Sigmoid colon (tissue), 4 donors: ENCODE results near the gene ATP5ME.

ENCODE experiments used
- EP300 ChIP-seq, 4 donors: sonication (generic); formaldehyde crosslinking; IDR thresholded peaks; one replicate each; pipeline ENCODE4 v1.6.1; 2017; ENCODE audit warnings: antibody characterized with exemption in 4 of 4
- POLR2A ChIP-seq, 2 donors: fragments of 450-650 bp; IDR thresholded peaks; one replicate each; pipeline ENCODE4 v1.6.1; 2016; ENCODE audit warnings: antibody characterized with exemption in 2 of 2, mild to moderate bottlenecking in 2 of 2, moderate library complexity in 2 of 2
- TF ChIP-seq, protein P1 (sequence below), 4 experiments: fragments of 450-650 bp in 3 of 4; fragments of 200-600 bp in 1 of 4; IDR thresholded peaks; one replicate each; pipeline ENCODE4 v1.5.1; 2016 to 2019; ENCODE audit warnings: antibody characterized with exemption in 4 of 4, mild to moderate bottlenecking in 3 of 4, moderate library complexity in 2 of 4

DNA sequence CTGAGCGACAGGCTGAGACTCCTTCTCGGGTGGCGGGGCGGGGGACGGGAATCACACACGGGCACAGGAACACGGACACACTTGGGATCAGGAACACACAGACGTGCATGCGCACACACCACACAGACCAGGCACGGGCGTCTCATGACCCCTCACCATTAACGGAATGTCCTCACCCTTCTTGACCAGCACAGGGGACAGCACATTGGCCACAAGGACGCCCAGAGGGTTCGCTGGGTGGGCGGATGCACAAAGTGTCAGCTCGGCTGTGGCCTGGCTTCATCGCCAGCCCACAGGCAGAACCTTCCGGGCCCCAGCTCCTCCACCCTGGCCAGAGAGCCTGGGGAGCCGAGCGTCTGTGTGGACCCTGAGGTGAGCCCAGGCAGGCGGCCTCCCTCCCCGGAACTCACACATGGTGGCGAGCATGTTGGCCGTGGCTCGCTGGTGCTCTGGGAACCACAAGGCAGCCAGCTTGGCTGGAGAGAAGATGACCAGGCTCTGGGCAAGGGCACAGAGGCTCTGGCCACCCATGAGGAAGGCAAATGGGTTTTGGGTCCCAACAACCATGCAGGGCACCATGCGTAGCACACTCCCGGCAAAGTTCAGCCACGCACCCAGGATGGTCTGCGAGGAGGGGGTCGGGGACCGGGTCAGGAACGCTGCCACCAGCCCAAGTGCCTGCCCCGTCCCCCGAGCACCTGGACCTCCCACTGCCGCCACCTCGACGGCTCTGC is 11.8 kb upstream of the ATP5ME start:
- TF ChIP-seq, protein P1, sequence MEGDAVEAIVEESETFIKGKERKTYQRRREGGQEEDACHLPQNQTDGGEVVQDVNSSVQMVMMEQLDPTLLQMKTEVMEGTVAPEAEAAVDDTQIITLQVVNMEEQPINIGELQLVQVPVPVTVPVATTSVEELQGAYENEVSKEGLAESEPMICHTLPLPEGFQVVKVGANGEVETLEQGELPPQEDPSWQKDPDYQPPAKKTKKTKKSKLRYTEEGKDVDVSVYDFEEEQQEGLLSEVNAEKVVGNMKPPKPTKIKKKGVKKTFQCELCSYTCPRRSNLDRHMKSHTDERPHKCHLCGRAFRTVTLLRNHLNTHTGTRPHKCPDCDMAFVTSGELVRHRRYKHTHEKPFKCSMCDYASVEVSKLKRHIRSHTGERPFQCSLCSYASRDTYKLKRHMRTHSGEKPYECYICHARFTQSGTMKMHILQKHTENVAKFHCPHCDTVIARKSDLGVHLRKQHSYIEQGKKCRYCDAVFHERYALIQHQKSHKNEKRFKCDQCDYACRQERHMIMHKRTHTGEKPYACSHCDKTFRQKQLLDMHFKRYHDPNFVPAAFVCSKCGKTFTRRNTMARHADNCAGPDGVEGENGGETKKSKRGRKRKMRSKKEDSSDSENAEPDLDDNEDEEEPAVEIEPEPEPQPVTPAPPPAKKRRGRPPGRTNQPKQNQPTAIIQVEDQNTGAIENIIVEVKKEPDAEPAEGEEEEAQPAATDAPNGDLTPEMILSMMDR (IDR thresholded peaks at IDR 0.05) = no peak
- TF ChIP-seq EP300 (IDR thresholded peaks at IDR 0.05) (no peak), POLR2A (IDR thresholded peaks at IDR 0.05) (no peak)
